ENCODE results near the gene ST6GALNAC3.

ST6GALNAC3 gene

GRCh38 chr1:76585980-76586674 lies 511.6 kb downstream of the ST6GALNAC3 start:
- no peak for DNase-seq (ENCODE audit: low spot score)

- no peak for DNase-seq (ENCODE audit: low spot score)
These were observed 512.7 kb downstream of the ST6GALNAC3 start for GRCh38 chr1:76587212-76587611.

- no peak for DNase-seq (ENCODE audit: low spot score)
These were observed 516.9 kb downstream of the ST6GALNAC3 start for GRCh38 chr1:76591461-76591860.

GRCh38 chr1:76591963-76592362 lies 517.4 kb downstream of the ST6GALNAC3 start:
- DNase-seq (ENCODE audit: low spot score), result no peak

GRCh38 chr1:76593141-76593540 lies 518.6 kb downstream of the ST6GALNAC3 start:
- DNase-seq (ENCODE audit: low spot score), result no peak

GRCh38 chr1:76593618-76594017 lies 519.1 kb downstream of the ST6GALNAC3 start:
- no peak for DNase-seq (ENCODE audit: low spot score)

GRCh38 chr1:76595024-76595423 lies 520.5 kb downstream of the ST6GALNAC3 start:
- DNase-seq (ENCODE audit: low spot score), result no peak

GRCh38 chr1:76601465-76601864 lies 526.9 kb downstream of the ST6GALNAC3 start:
- DNase-seq (ENCODE audit: low spot score), result no peak

- no peak for DNase-seq (ENCODE audit: low spot score)
These were observed 533.2 kb downstream of the ST6GALNAC3 start for GRCh38 chr1:76607717-76608116.

- DNase-seq (ENCODE audit: low spot score), result no peak
These were observed 537.4 kb downstream of the ST6GALNAC3 start for GRCh38 chr1:76611770-76612445.

- DNase-seq (ENCODE audit: low spot score), result no peak
These were observed 539.3 kb downstream of the ST6GALNAC3 start for GRCh38 chr1:76613886-76614285.

GRCh38 chr1:76615253-76616035 lies 540.9 kb downstream of the ST6GALNAC3 start:
- DNase-seq (ENCODE audit: low spot score), result no peak

- no peak for DNase-seq (ENCODE audit: low spot score)
These were observed 545.8 kb downstream of the ST6GALNAC3 start for GRCh38 chr1:76620371-76620770.

- DNase-seq (ENCODE audit: low spot score), result no peak
These were observed 548.4 kb downstream of the ST6GALNAC3 start for GRCh38 chr1:76622774-76623528.

GRCh38 chr1:76625886-76626678 lies 551.5 kb downstream of the ST6GALNAC3 start:
- no peak for DNase-seq (ENCODE audit: low spot score)

- DNase-seq (ENCODE audit: low spot score), result no peak
These were observed 553.0 kb downstream of the ST6GALNAC3 start for GRCh38 chr1:76627498-76627897.

GRCh38 chr1:76627901-76628300 lies 553.4 kb downstream of the ST6GALNAC3 start:
- DNase-seq (ENCODE audit: low spot score), result no peak

GRCh38 chr1:76632136-76632535 lies 557.6 kb downstream of the ST6GALNAC3 start:
- DNase-seq (ENCODE audit: low spot score), result no peak

- DNase-seq (ENCODE audit: low spot score), result no peak
These were observed 561.2 kb downstream of the ST6GALNAC3 start for GRCh38 chr1:76635784-76636183.

GRCh38 chr1:76639181-76639580 lies 564.6 kb downstream of the ST6GALNAC3 start:
- no peak for DNase-seq (ENCODE audit: low spot score)

- DNase-seq (ENCODE audit: low spot score), result no peak
These were observed 565.5 kb downstream of the ST6GALNAC3 start for GRCh38 chr1:76640092-76640491.

Data from ecto neural progenitor cell (in vitro differentiated cells).